SW480 (cell line): ENCODE results near the gene METTL23.
A peak's percentile ranks its signal among the peaks of the same experiment; 100 is the strongest.

Source experiments
- DNase-seq: peaks from one replicate; pipeline ENCODE4 v3.0.0-alpha.2; 2016; ENCODE audit warnings: low spot score

METTL23 gene

GRCh38 chr17:76772842-76773525, 46.3 kb downstream of the METTL23 start:
- DNase-seq: peak; percentile 98

- no peak for DNase-seq
Observed at GRCh38 chr17:76775021-76775600, 48.5 kb downstream of the METTL23 start.

GRCh38 chr17:76781056-76781982, 54.7 kb downstream of the METTL23 start:
- DNase-seq: no peak

GRCh38 chr17:76783146-76783545, 56.5 kb downstream of the METTL23 start:
- DNase-seq: no peak
